Panc1 (cell line): Measurements from ENCODE around the gene RIPK1. TPM values are rescaled to one million over a fixed set of nuclear protein-coding genes. Genes with fewer than 3 reads are reported as not detected.
"Not testable (repeated sequence)": the region's sequence is repeated elsewhere in the genome, so short reads cannot be mapped to it uniquely, and the experiment has no call there.

Experiments
- ATAC-seq: fragments of 200-7000 bp; cut with Tn5 transposase; 2 replicates; pipeline ENCODE4 v1.9.1; 2020; ENCODE audit warnings: mild to moderate bottlenecking, moderate library complexity
- BruUV-seq: library from RNA; stranded (reverse); fragments of 400-500 nt; replicated peaks from 2 replicates; lab custom pipeline; 2021; lab: Mats Ljungman, UMichigan
- CTCF ChIA-PET: fragments of 300-600 bp; sonication (Branson Sonifier 250); formaldehyde crosslinking; loops from one replicate; lab custom pipeline; 2022; ENCODE audit warnings: antibody characterized with exemption; lab: Charles Lee
- POLR2A ChIA-PET: fragments of 300-600 bp; sonication (Branson Sonifier 250); formaldehyde crosslinking; loops from one replicate; lab custom pipeline; 2022; ENCODE audit warnings: antibody characterized with exemption; lab: Charles Lee
- DNase-seq: peaks from one replicate; pipeline ENCODE4 v3.0.0-alpha.2; 2010; ENCODE audit warnings: low read depth, low spot score
- H3K27ac ChIP-seq: 2 replicates; pipeline ENCODE4 v1.5.1; 2011; ENCODE audit warnings: mild to moderate bottlenecking, low read length, inconsistent platforms
- H3K27me3 ChIP-seq: fragments of 200-500 bp; sonication (Bioruptor generic); 2 replicates; pipeline ENCODE4 v1.6.0; 2014; ENCODE audit warnings: low read length, inconsistent platforms; ENCODE audit not compliant: control insufficient read depth, insufficient read depth
- H3K36me3 ChIP-seq: fragments of 200-500 bp; sonication (Bioruptor generic); 2 replicates; pipeline ENCODE4 v1.5.1; 2014; ENCODE audit warnings: inconsistent platforms, mild to moderate bottlenecking, low read length, moderate library complexity; ENCODE audit not compliant: control insufficient read depth, insufficient read depth
- H3K4me1 ChIP-seq: 2 replicates; pipeline ENCODE4 v1.5.1; 2011; ENCODE audit warnings: inconsistent platforms, mild to moderate bottlenecking, low read length, moderate library complexity; ENCODE audit not compliant: control insufficient read depth, insufficient read depth
- H3K4me3 ChIP-seq, 2 experiments: 2 replicates each; pipeline ENCODE4 v1.5.1; 2011 to 2012; ENCODE audit warnings: low read depth in 2 of 2, low read length in 2 of 2, mild to moderate bottlenecking in 2 of 2, inconsistent platforms in 1 of 2, moderate library complexity in 1 of 2
- H3K9me3 ChIP-seq: fragments of 200-500 bp; sonication (Bioruptor generic); 2 replicates; pipeline ENCODE4 v1.5.1; 2014; ENCODE audit warnings: low read depth, mild to moderate bottlenecking, inconsistent platforms, low read length, moderate library complexity; ENCODE audit not compliant: control insufficient read depth, insufficient read depth
- POLR2AphosphoS5 ChIP-seq: IDR thresholded peaks from 2 replicates; pipeline ENCODE4 v1.6.1; 2012; ENCODE audit warnings: mild to moderate bottlenecking, low read depth, low read length, moderate library complexity
- SIN3A ChIP-seq: IDR thresholded peaks from 2 replicates; pipeline ENCODE4 v1.6.1; 2012; ENCODE audit warnings: low read depth, mild to moderate bottlenecking, low read length, moderate library complexity, borderline replicate concordance; ENCODE audit not compliant: insufficient read depth
- TCF7L2 ChIP-seq: IDR thresholded peaks from 2 replicates; pipeline ENCODE4 v1.6.1; 2011; ENCODE audit warnings: mild to moderate bottlenecking, low read depth, low read length, inconsistent platforms
- in situ Hi-C: cut with HindIII; loops from 2 replicates; pipeline ENCODE4 v1.10.0; 2016; ENCODE audit warnings: low sequenced_read_pairs, low pct_unique_long_range_greater_than_20kb
- intact Hi-C: fragments of 100-400 bp; cut with micrococcal nuclease; formaldehyde crosslinking; loops from one replicate; pipeline ENCODE4 v1.10.0; 2022; ENCODE audit not compliant: unreplicated experiment
- total RNA-seq: library from RNA; stranded (reverse); gene quantifications from one replicate; pipeline ENCODE4 v1.2.1, GENCODE V29; 2021; ENCODE audit not compliant: unreplicated experiment
- TF ChIP-seq, protein P1 (sequence below): fragments of 450-650 bp; IDR thresholded peaks from 2 replicates; pipeline ENCODE4 v1.5.1; 2017; ENCODE audit warnings: mild to moderate bottlenecking
- TF ChIP-seq, protein P2 (sequence below), 2 experiments: IDR thresholded peaks; 2 replicates each; pipeline ENCODE4 v1.6.1; 2011 to 2012; ENCODE audit warnings: low read depth in 2 of 2, control low read depth in 1 of 2, low read length in 1 of 2, mild to moderate bottlenecking in 1 of 2, moderate library complexity in 1 of 2; ENCODE audit not compliant: insufficient read depth in 1 of 2

The RIPK1 gene
- total RNA-seq, 1 experiment from 2014 or later = 31.6 TPM

- 0 out of 2 replicates have a peak, but pooled peaks cover 4% of the 10 kb centered on the region for H3K4me1 ChIP-seq
- no peaks in the 10 kb centered on the region for H3K9me3 ChIP-seq
- ATAC-seq (no peak), DNase-seq (no peak)
- in situ Hi-C loops = no loop called here
- TF ChIP-seq, protein P1, sequence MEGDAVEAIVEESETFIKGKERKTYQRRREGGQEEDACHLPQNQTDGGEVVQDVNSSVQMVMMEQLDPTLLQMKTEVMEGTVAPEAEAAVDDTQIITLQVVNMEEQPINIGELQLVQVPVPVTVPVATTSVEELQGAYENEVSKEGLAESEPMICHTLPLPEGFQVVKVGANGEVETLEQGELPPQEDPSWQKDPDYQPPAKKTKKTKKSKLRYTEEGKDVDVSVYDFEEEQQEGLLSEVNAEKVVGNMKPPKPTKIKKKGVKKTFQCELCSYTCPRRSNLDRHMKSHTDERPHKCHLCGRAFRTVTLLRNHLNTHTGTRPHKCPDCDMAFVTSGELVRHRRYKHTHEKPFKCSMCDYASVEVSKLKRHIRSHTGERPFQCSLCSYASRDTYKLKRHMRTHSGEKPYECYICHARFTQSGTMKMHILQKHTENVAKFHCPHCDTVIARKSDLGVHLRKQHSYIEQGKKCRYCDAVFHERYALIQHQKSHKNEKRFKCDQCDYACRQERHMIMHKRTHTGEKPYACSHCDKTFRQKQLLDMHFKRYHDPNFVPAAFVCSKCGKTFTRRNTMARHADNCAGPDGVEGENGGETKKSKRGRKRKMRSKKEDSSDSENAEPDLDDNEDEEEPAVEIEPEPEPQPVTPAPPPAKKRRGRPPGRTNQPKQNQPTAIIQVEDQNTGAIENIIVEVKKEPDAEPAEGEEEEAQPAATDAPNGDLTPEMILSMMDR = no peak
- TF ChIP-seq TCF7L2 (no peak), POLR2AphosphoS5 (no peak), SIN3A (no peak)
- TF ChIP-seq, protein P2, sequence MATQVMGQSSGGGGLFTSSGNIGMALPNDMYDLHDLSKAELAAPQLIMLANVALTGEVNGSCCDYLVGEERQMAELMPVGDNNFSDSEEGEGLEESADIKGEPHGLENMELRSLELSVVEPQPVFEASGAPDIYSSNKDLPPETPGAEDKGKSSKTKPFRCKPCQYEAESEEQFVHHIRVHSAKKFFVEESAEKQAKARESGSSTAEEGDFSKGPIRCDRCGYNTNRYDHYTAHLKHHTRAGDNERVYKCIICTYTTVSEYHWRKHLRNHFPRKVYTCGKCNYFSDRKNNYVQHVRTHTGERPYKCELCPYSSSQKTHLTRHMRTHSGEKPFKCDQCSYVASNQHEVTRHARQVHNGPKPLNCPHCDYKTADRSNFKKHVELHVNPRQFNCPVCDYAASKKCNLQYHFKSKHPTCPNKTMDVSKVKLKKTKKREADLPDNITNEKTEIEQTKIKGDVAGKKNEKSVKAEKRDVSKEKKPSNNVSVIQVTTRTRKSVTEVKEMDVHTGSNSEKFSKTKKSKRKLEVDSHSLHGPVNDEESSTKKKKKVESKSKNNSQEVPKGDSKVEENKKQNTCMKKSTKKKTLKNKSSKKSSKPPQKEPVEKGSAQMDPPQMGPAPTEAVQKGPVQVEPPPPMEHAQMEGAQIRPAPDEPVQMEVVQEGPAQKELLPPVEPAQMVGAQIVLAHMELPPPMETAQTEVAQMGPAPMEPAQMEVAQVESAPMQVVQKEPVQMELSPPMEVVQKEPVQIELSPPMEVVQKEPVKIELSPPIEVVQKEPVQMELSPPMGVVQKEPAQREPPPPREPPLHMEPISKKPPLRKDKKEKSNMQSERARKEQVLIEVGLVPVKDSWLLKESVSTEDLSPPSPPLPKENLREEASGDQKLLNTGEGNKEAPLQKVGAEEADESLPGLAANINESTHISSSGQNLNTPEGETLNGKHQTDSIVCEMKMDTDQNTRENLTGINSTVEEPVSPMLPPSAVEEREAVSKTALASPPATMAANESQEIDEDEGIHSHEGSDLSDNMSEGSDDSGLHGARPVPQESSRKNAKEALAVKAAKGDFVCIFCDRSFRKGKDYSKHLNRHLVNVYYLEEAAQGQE (IDR thresholded peaks at IDR 0.05; ENCODE audit: insufficient read depth in 1 of 2, low read depth in 2 of 2, low read length in 1 of 2) = no peak
- no peaks in the 10 kb centered on the region for H3K27me3 ChIP-seq
- H3K36me3 ChIP-seq = no peaks in the 10 kb centered on the region
- no peak overlapping the region for H3K27ac ChIP-seq
- BruUV-seq = no TSS peak
- ChIA-PET CTCF (interaction anchor here (0.7 to 0.8 kb wide), 2 partner anchors 18 to 31 kb away, joined by 3 read pairs; no protein-coding TSS in a partner anchor), POLR2A (interaction anchor here (0.7 kb wide), 1 partner anchor 34 kb away, joined by 4 read pairs; no protein-coding TSS in a partner anchor)
- H3K4me3 ChIP-seq = no peak overlapping the region
- intact Hi-C loops = no loop called here
Observed at GRCh38 chr6:3019749-3020320, 48.5 kb upstream of the RIPK1 start.

DNA sequence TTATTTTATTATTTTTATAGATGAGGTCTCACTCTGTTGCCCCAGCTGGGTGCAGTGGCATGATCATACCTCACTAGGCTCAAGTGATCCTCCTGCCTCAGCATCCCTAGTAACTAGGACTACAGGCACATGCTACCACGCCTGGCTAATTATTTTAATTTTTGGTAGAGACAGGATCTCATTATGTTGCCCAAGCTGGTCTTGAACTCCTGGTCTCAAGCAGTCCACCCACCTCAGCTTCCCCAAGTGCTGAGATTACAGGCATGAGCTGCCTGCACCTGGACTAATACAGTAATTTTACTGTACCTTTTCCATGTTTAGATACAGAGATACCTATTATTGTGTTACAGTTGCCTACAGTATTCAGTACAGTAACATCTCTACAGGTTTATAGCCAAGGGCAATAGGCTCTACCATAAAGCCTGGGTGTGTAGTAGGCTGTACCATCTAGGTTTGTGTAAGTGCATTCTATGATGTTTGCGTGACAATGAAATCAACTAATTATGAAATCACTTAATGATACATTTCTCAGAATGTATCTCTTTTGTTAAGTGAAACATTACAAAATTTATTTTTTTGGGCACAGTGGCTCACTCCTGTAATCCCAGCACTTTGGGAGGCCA is 47.2 kb upstream of the RIPK1 start:
- H3K36me3 ChIP-seq, BruUV-seq, POLR2A ChIA-PET, H3K4me1 ChIP-seq, ATAC-seq, H3K4me3 ChIP-seq, H3K9me3 ChIP-seq, in situ Hi-C loops, intact Hi-C loops, H3K27me3 ChIP-seq, CTCF ChIA-PET, H3K27ac ChIP-seq, DNase-seq: not testable (repeated sequence)
